AG09309 (cell line): ENCODE data around the gene OSCAR.
"Not testable (repeated sequence)": the region's sequence is repeated elsewhere in the genome, so short reads cannot be mapped to it uniquely, and the experiment has no call there.

Experiments
- DNase-seq: peaks from one replicate; pipeline ENCODE4 v3.0.0-alpha.2; 2010; ENCODE audit warnings: low read depth
- H3K4me3 ChIP-seq: 2 replicates; pipeline ENCODE4 v1.5.1; 2011; ENCODE audit warnings: mild to moderate bottlenecking, low read depth, low read length, moderate library complexity; ENCODE audit not compliant: control insufficient read depth
- TF ChIP-seq, protein P1 (sequence below): IDR thresholded peaks from 2 replicates; pipeline ENCODE4 v1.5.1; 2011; ENCODE audit warnings: mild to moderate bottlenecking, low read depth, low read length, inconsistent platforms; ENCODE audit not compliant: insufficient read depth, control insufficient read depth; ENCODE audit errors: missing control alignments

OSCAR gene

DNA sequence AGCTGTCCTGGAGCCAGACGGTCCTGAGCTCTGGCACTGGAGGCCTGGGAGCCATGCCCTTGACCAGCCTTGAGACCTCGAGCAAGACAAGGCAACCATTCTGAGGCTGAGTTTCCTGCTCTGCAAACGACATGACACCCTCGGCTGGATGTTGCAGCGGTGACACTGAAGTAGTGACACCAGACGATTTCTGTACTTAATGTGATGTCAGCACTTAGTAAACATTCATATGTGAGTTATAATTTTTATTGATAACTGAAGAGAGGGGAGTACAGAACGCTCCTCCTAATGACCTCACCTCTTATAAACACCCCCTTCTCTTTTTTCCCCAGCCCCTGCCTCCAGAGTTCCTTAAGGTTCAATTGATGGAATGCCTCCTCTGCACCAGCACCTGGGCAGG lies 7.9 kb upstream of the OSCAR start:
- DNase-seq: no peak
- TF ChIP-seq, protein P1, sequence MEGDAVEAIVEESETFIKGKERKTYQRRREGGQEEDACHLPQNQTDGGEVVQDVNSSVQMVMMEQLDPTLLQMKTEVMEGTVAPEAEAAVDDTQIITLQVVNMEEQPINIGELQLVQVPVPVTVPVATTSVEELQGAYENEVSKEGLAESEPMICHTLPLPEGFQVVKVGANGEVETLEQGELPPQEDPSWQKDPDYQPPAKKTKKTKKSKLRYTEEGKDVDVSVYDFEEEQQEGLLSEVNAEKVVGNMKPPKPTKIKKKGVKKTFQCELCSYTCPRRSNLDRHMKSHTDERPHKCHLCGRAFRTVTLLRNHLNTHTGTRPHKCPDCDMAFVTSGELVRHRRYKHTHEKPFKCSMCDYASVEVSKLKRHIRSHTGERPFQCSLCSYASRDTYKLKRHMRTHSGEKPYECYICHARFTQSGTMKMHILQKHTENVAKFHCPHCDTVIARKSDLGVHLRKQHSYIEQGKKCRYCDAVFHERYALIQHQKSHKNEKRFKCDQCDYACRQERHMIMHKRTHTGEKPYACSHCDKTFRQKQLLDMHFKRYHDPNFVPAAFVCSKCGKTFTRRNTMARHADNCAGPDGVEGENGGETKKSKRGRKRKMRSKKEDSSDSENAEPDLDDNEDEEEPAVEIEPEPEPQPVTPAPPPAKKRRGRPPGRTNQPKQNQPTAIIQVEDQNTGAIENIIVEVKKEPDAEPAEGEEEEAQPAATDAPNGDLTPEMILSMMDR: no peak
- H3K4me3 ChIP-seq: no peak overlapping the region

DNA sequence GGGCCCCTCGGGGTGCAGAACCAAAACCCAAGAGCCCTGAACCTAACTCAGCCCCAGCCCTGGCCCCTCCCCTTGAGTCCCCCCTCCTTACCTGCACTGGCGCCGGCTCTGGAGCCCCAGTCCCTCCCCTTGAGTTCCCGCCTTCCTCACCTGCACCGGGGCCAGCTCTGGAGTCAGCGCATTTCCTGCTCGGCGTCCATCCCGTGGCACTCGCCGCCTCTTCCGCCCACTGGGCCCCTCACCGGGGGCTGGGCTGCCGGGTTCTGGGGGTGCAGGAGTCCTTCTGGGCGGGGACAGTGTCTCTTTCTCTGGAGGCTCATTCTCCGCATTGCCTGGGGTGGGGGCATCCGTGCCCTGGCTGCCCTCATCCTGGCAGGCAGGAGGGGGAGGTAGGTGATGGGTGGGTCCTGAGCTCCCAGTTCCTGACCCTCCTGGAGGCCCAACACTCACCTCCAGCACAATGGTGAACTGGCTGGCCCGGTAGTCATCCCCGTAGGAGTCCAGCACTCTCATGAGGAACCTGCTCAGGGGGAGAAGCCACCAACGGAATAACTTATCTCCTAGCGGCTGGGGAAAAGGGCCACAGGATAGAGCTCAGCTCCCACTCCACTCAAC lies 7.4 kb upstream of the OSCAR start:
- DNase-seq: no peak
- H3K4me3 ChIP-seq: no peak overlapping the region
- TF ChIP-seq, protein P1: no peak

DNA sequence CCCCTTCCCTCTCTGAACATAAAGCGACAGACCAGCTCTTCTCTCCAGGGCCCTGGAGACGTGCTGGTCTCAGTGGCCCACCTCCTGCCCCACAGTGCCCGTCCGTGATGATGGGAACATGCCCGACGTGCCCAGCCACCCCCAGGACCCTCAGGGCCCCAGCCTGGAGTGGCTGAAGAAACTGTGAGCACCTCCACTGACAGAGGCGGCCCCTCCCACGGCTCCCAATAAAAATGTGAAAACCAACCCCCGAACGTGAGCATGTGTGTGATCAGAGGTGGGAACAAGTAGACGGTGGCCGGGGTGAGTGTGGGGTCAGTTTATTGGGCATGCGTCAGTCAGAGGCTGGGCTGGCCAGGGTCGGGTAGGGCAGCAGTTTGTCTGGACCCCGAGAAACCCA lies 6.1 kb upstream of the OSCAR start:
- DNase-seq: no peak

DNA sequence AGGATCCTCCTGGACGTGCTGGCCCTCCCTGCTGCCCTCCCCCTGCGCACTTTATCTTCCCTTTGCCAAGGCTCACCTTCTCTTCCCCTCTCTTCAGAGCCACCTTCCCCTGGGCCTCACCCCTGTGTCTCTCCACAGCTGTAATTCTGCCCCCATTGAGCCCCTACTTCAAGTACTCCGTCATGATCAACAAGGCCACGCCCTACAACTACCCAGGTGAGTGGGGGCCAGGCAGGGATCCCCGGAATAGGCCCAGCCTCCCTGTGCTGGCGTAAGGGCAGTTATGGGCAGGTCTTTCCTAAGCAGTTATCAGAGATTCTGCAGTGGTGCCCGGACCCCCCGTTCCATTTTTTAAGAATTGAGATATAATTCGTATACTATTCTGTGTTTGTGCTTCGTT lies 5.2 kb upstream of the OSCAR start:
- TF ChIP-seq, protein P1: no peak
- H3K4me3 ChIP-seq: no peak overlapping the region
- no peak for DNase-seq

More for the DNA sequence above, 6.1 kb upstream of the OSCAR start:
- TF ChIP-seq, protein P1: no peak
- no peak overlapping the region for H3K4me3 ChIP-seq

DNA sequence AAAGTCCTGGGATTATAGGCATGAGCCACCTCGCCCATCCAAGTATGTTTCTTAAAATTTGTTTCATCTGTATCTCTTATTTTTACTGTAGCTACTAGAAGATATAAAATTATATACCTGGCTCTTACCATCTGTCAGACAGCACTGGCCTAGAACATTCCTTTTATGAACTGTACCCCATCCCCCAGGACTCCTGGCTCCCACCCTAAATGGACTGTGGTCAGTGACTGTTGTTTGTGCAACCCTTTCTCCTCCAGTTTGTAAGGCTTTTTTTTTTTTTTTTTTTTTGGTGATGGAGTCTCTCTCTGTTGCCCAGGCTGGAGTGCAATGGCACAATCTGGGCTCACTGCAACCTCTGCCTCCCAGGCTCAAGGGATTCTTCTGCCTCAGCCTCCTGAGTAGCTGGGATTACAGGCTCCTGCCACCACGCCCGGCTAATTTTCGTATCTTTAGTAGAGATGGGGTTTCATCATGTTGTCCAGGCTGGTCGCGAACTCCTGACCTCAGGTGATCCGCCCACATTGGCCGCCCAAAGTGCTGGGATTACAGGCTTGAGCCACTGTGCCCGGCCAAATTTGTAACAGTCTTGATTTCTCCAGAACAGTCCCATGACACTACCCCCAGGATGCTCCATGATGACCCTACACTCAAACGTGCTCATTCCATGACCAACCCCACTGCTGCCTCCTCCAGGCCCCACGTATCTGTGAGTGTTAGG lies 4.6 kb upstream of the OSCAR start:
- H3K4me3 ChIP-seq: no peak overlapping the region
- TF ChIP-seq, protein P1: no peak
- no peak for DNase-seq

DNA sequence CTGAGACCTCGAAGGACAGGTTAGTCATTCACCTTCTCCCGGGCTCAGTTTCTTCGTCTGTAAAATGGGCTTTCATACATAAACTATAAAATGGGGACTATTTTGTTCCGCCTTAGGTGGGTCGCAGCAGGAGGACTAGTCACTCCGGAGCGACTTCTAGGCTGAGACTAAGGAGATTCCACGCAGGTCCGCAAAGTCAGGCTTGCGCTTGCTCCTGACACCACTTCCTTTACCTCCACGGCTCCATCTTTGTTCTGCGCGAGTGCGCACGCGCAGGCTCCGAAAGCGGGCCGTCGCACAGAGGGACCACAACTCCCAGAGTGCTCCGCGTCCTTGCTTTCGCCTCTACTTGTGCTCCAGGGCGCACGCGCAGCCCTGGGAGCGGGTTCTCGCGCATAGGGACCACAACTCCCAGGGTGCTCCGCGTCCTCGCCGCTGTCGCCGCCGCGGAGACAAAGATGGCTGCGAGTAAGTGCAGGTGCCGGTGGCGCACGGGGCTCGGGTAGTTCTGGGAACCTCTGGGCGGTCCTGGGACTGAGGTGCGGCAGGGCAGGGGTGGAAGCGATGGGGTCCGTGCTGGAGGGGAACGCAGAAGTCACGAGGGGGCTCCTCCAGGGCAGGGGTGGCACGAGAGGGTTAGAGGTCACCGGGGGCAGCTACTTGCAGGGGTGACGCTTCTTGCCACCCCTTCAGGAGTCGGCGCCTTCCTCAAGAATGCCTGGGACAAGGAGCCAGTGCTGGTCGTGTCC lies 2.0 kb upstream of the OSCAR start, which contains the start of gene NDUFA3:
Gene NDUFA3, plus strand, starts transcription at position 435 of the 749 bp plus-strand sequence. Its CDS starts 24 bp downstream, at position 459.
- H3K4me3 ChIP-seq: peak within 1 kb of the TSS; percentile 99
- TF ChIP-seq, protein P1: no peak
- DNase-seq: peak; percentile 93

DNA sequence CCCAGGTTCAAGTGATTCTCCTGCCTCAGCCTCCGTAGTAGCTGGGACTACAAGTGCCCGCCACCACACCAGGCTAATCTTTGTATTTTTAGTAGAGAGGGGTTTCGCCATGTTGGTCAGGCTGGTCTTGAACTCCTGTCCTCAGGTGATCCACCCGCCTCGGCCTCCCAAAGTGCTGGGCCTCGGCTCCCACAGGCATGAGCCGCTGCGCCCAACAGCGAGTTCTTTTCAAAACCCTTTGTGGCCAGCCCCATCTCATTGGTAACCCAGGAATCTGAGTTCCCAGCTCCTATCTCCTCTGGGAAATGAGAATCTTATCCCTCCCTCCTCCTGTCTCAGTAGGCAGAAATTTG lies 724 bp downstream of the OSCAR start:
- not testable (repeated sequence) for DNase-seq, H3K4me3 ChIP-seq
